Esophagus muscularis mucosa (tissue), 3 donors: Measurements from ENCODE around the gene SH3RF3.

Experiments used
- CTCF ChIP-seq, 3 experiments: fragments of 200-600 bp in 2 of 3; fragments of 450-650 bp in 1 of 3; sonication (generic) in 2 of 3; IDR thresholded peaks; one replicate each; pipeline ENCODE4 v1.5.1; 2017 to 2019; ENCODE audit warnings: antibody characterized with exemption in 3 of 3, mild to moderate bottlenecking in 2 of 3, moderate library complexity in 1 of 3
- POLR2A ChIP-seq: fragments of 450-650 bp; IDR thresholded peaks from one replicate; pipeline ENCODE4 v1.6.1; 2017; ENCODE audit warnings: antibody characterized with exemption, moderate library complexity, mild to moderate bottlenecking, low read depth
- POLR2AphosphoS5 ChIP-seq, 2 donors: sonication (generic); formaldehyde crosslinking; IDR thresholded peaks; one replicate each; pipeline ENCODE4 v1.6.1; 2017; ENCODE audit warnings: antibody characterized with exemption in 2 of 2

- TF ChIP-seq CTCF (IDR thresholded peaks at IDR 0.05): no peak
- TF ChIP-seq POLR2A: no peak
- no peak for TF ChIP-seq POLR2AphosphoS5 (IDR thresholded peaks at IDR 0.05)
Measured at GRCh38 chr2:109453371-109453995, 324.5 kb downstream of the SH3RF3 start.
